Karpas-422 (cell line): Measurements from ENCODE around the gene RBM26. TPM values are rescaled to one million over a fixed set of nuclear protein-coding genes. Genes with fewer than 3 reads are reported as not detected.

Experiments
- DNase-seq: peaks from one replicate; pipeline ENCODE4 v3.0.0-alpha.2; 2015
- H2AFZ ChIP-seq: fragments of 200-600 bp; sonication (generic); 2 replicates; pipeline ENCODE4 v1.6.1; 2014; ENCODE audit warnings: antibody characterized with exemption, low read length, mixed read lengths
- H3K27ac ChIP-seq: fragments of 200-600 bp; sonication (generic); 2 replicates; pipeline ENCODE4 v1.5.1; 2014; ENCODE audit warnings: mild to moderate bottlenecking, low read length, moderate library complexity
- H3K27me3 ChIP-seq: fragments of 200-600 bp; sonication (generic); 2 replicates; pipeline ENCODE4 v1.6.1; 2014; ENCODE audit warnings: low read length, mixed read lengths
- H3K36me3 ChIP-seq: fragments of 200-600 bp; sonication (generic); 2 replicates; pipeline ENCODE4 v1.6.1; 2014; ENCODE audit warnings: low read length, mixed read lengths; ENCODE audit not compliant: insufficient read depth
- H3K4me1 ChIP-seq: fragments of 200-600 bp; sonication (generic); 2 replicates; pipeline ENCODE4 v1.6.1; 2014; ENCODE audit warnings: mild to moderate bottlenecking, low read length, mixed read lengths
- H3K4me2 ChIP-seq: fragments of 200-600 bp; sonication (generic); 2 replicates; pipeline ENCODE4 v1.6.1; 2014; ENCODE audit warnings: low read length, low read depth, mild to moderate bottlenecking; ENCODE audit not compliant: poor library complexity, severe bottlenecking
- H3K4me3 ChIP-seq: fragments of 200-600 bp; sonication (generic); 2 replicates; pipeline ENCODE4 v1.5.1; 2014; ENCODE audit warnings: mild to moderate bottlenecking, antibody characterized with exemption, low read length, mixed read lengths
- H3K79me2 ChIP-seq: fragments of 200-600 bp; sonication (generic); 2 replicates; pipeline ENCODE4 v1.6.1; 2014; ENCODE audit warnings: mild to moderate bottlenecking, low read length, mixed read lengths
- H3K9ac ChIP-seq: fragments of 200-600 bp; sonication (generic); 2 replicates; pipeline ENCODE4 v1.6.0; 2014; ENCODE audit warnings: low read length
- H3K9me2 ChIP-seq: fragments of 200-600 bp; sonication (generic), shearing (Covaris generic); replicated peaks from 2 replicates; pipeline ENCODE4 v1.6.0; 2014; ENCODE audit warnings: mild to moderate bottlenecking, low read length, moderate library complexity; ENCODE audit not compliant: insufficient read depth
- H3K9me3 ChIP-seq: fragments of 300-700, 200-600 bp; sonication (generic); 2 replicates; pipeline ENCODE4 v1.6.1; 2014; ENCODE audit warnings: low read length, mixed read lengths
- H4K20me1 ChIP-seq: fragments of 200-600 bp; sonication (generic); 2 replicates; pipeline ENCODE4 v1.6.1; 2014; ENCODE audit warnings: mild to moderate bottlenecking, antibody characterized with exemption, low read length, low read depth; ENCODE audit not compliant: insufficient read depth
- total RNA-seq: library from RNA; depleted of rRNA; stranded (reverse); fragments of >200 nt; shearing (Covaris generic); gene quantifications from 2 replicates; pipeline ENCODE4 v1.2.3, GENCODE V29; 2014; ENCODE audit warnings: low replicate concordance

RBM26 gene
- total RNA-seq, 1 experiment from 2014 or later: 55.4 TPM

DNA sequence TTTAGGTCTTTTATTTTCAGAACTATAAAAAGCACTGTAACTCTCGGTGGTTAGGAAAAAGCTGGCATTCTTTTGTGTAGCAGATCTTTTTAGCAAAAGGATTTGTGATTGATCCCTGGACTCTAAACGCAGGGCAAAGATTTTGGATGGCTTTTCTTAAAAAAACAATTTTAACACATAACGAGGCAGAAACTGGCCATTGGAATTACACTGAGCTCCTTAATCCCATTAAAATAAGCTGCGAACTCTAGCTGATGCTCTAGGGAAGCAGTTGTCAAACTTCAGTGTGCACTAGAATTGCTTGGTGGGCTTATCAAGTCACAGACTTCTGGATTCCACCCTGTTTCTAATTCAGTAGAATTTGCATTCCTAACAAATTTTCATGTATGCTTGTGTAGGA lies 41.1 kb upstream of the RBM26 start:
- Histone ChIP-seq H3K27me3 (no peaks in the 10 kb centered on the region), H4K20me1 (no peaks in the 10 kb centered on the region), H3K27ac (no peak overlapping the region), H3K9ac (no peak overlapping the region), H3K9me3 (no peaks in the 10 kb centered on the region), H3K4me1 (peaks cover 6% of the 10 kb centered on the region), H3K4me2 (no peak overlapping the region), H3K4me3 (no peak overlapping the region), H3K9me2 (no peaks in the 10 kb centered on the region), H2AFZ (no peak overlapping the region), H3K36me3 (no peaks in the 10 kb centered on the region), H3K79me2 (no peaks in the 10 kb centered on the region)
- no peak for DNase-seq

DNA sequence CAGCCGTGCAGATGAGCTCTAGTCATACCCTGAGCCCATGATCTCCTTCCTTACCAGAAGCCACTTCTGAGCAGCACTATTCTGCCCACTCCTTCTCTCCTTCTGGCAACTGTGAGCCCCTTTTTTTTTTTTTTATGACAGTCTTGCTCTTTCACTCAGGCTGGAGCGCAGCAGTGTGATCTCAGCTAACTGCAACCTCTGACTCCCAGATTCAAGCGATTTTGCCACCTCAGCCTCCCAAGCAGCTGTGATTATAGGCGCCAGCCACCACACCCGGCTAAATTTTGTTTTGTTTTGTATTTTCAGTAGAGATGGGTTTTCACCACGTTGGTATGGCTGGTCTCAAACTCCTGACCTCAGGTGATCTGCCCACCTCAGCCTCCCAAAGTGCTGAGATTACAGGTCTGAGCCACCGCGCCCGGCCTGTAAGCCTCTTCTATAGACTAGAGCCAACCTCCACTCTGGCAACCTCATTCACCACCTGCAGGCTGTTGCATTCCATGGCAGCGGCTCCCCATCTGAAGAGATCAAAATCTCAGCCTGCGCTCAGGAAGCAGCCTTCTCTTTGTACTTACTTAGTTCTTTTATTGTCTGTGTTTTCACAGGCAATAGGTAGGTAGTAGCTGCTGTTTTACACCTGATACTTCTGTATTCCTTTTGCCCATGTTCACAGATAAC lies 40.1 kb upstream of the RBM26 start:
- no peak overlapping the region for H3K9ac ChIP-seq
- H3K36me3 ChIP-seq: no peaks in the 10 kb centered on the region
- H3K4me1 ChIP-seq: peaks cover 6% of the 10 kb centered on the region
- H3K4me2 ChIP-seq: no peak overlapping the region
- no peaks in the 10 kb centered on the region for H3K27me3 ChIP-seq
- H3K27ac ChIP-seq: no peak overlapping the region
- no peak for DNase-seq
- H3K9me3 ChIP-seq: no peaks in the 10 kb centered on the region
- no peak overlapping the region for H3K4me3 ChIP-seq
- H4K20me1 ChIP-seq: no peaks in the 10 kb centered on the region
- H3K9me2 ChIP-seq: no peaks in the 10 kb centered on the region
- no peaks in the 10 kb centered on the region for H3K79me2 ChIP-seq
- H2AFZ ChIP-seq: no peak overlapping the region

DNA sequence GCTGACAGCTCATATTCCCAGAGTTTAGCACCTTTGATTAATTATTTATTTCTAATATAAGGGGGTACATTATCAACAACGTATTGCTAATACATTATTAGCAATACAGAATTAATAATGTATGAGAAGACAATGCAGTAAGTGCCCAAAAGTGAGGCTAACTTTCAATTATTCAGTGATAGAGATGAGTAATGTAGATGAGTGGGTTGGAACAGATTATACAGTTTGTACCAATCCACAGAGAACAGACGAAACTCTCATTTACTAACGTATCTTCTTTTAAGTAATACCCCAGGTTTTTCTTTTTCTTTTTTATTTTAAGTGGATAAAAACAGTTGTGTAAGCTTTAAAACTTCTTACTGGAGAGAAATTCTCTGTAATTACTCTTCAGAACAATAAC lies 36.7 kb upstream of the RBM26 start:
- no peak overlapping the region for H3K4me3 ChIP-seq
- H2AFZ ChIP-seq: no peak overlapping the region
- H3K9ac ChIP-seq: no peak overlapping the region
- H3K9me3 ChIP-seq: no peaks in the 10 kb centered on the region
- no peaks in the 10 kb centered on the region for H3K36me3 ChIP-seq
- H4K20me1 ChIP-seq: no peaks in the 10 kb centered on the region
- no peak overlapping the region for H3K4me2 ChIP-seq
- H3K27me3 ChIP-seq: no peaks in the 10 kb centered on the region
- no peak for DNase-seq
- H3K79me2 ChIP-seq: no peaks in the 10 kb centered on the region
- no peaks in the 10 kb centered on the region for H3K9me2 ChIP-seq
- H3K27ac ChIP-seq: no peak overlapping the region
- no peaks in the 10 kb centered on the region for H3K4me1 ChIP-seq

DNA sequence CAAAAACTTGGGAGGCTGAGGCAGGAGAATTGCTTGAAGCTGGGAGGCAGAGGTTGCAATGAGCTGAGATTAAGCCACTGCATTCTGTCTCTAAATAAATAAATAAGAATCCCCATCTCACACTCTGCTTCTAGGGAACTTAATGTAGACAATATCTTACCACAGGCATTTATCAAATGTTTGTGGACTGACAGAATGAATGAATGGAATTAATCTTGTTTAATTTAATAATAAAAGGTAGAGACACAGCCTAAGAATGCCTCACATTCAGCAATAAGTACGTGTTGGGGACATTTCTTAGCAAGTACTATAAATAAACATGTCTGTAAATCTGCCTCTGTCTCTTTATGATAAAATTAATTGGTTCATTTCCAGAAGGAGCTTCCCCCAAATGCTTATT lies 36.2 kb upstream of the RBM26 start:
- no peaks in the 10 kb centered on the region for H3K27me3 ChIP-seq
- H4K20me1 ChIP-seq: no peaks in the 10 kb centered on the region
- H3K4me3 ChIP-seq: no peak overlapping the region
- H3K79me2 ChIP-seq: no peaks in the 10 kb centered on the region
- no peak overlapping the region for H3K4me2 ChIP-seq
- H3K9me2 ChIP-seq: no peaks in the 10 kb centered on the region
- H3K27ac ChIP-seq: no peak overlapping the region
- no peak for DNase-seq
- H2AFZ ChIP-seq: no peak overlapping the region
- no peak overlapping the region for H3K9ac ChIP-seq
- H3K36me3 ChIP-seq: no peaks in the 10 kb centered on the region
- no peaks in the 10 kb centered on the region for H3K9me3 ChIP-seq
- no peaks in the 10 kb centered on the region for H3K4me1 ChIP-seq

DNA sequence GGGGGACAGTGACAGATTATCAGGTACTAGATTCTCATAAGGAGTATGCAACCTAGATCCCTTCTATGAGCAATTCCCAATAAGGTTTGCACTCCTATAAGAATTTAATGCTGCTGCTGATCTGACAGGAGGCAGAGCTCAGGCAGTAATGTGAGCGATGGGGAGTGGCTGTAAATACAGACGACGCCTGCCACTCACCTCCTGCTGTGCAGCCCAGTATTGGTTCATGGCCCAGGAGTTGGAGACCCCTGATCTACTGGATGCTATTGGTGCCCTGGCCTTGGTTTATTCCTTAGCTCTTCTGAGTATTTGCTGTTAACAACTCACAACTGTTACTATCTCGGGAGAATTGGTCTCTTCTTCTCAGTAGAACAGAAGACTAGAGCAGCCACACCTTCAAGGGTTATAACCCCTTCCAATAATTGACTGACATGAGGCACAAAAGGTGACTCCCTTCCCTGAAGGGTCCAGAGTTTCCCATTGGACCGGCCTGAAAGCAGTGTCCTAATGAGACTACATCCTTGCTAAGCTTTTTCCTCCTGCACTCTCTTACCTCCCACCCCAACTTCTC lies 35.0 kb upstream of the RBM26 start:
- Histone ChIP-seq H3K36me3 (no peaks in the 10 kb centered on the region), H3K27me3 (no peaks in the 10 kb centered on the region), H3K9me3 (no peaks in the 10 kb centered on the region), H3K79me2 (no peaks in the 10 kb centered on the region), H3K4me3 (no peak overlapping the region), H3K9me2 (no peaks in the 10 kb centered on the region), H2AFZ (no peak overlapping the region), H3K4me1 (no peaks in the 10 kb centered on the region), H4K20me1 (no peaks in the 10 kb centered on the region), H3K9ac (no peak overlapping the region), H3K27ac (no peak overlapping the region), H3K4me2 (no peak overlapping the region)
- DNase-seq: no peak

DNA sequence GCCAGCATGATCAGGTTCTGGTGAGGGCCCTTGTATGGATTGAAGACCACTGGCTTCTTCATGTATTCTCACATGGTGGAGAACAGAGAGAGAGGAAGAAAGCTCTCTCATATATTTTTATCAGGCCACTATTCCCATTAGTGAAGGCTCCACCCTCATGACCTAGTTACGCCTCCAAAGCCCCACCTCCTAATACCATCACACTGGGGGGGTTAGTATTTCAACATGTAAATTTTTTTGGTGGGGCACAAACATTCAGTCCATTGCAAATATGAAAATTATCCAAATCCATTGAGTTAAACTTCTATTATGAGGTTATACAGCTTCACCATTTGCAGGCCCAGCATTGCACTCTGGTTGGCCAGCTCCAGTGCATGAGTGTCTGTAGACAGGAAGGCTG lies 33.2 kb upstream of the RBM26 start:
- Histone ChIP-seq H4K20me1 (no peaks in the 10 kb centered on the region), H3K9me3 (no peaks in the 10 kb centered on the region), H3K9me2 (no peaks in the 10 kb centered on the region), H3K27me3 (no peaks in the 10 kb centered on the region), H3K27ac (no peak overlapping the region), H3K79me2 (no peaks in the 10 kb centered on the region), H3K36me3 (no peaks in the 10 kb centered on the region), H2AFZ (no peak overlapping the region), H3K9ac (no peak overlapping the region), H3K4me1 (no peaks in the 10 kb centered on the region), H3K4me3 (no peak overlapping the region), H3K4me2 (no peak overlapping the region)
- no peak for DNase-seq

DNA sequence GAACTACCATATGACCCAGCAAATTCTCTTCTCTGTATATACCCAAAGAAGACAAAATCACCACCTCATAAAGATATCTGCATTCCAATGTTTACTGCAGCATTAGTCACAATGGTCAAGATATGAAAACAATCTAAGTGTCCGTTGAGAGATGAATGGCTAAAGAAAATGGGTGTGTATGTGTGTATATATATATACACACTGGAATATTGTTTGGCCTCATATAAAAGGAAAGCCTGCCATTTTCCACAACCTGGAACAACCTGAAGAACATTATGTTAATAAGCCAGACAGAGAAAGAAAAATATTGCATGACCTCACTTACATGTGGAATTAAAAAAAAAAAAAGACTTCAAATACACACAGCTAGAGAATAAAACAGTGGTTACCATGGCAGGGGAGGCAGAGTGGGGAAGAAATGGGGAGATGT lies 29.5 kb upstream of the RBM26 start:
- Histone ChIP-seq H3K27ac (no peak overlapping the region), H3K4me1 (no peaks in the 10 kb centered on the region), H3K79me2 (no peaks in the 10 kb centered on the region), H3K9me3 (no peaks in the 10 kb centered on the region), H3K9ac (no peak overlapping the region), H3K4me2 (no peak overlapping the region), H3K36me3 (no peaks in the 10 kb centered on the region), H3K27me3 (no peaks in the 10 kb centered on the region), H3K9me2 (no peaks in the 10 kb centered on the region), H3K4me3 (no peak overlapping the region), H4K20me1 (no peaks in the 10 kb centered on the region), H2AFZ (no peak overlapping the region)
- DNase-seq: no peak

DNA sequence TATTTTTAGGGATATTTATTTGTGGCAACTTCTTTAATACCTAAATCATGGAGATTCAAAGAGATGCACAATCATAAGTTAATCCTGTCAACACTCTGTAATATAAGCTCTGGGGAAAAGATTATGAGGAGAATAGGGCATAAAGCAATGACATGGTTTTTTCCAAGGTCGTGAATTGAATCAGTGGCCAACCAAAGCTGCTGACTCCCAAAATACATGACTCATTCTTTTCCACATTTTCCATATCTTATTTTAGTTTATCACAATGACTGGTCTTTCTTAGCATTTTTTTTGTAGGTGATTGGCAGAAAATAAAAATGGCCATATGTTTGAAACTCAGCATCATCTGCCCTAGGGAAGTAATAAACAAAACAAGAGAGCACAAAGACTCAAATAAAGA lies 28.5 kb upstream of the RBM26 start:
- Histone ChIP-seq H3K9me2 (no peaks in the 10 kb centered on the region), H3K79me2 (no peaks in the 10 kb centered on the region), H3K27me3 (no peaks in the 10 kb centered on the region), H3K27ac (no peak overlapping the region), H3K4me1 (no peaks in the 10 kb centered on the region), H3K4me2 (no peak overlapping the region), H3K9me3 (no peaks in the 10 kb centered on the region), H3K9ac (no peak overlapping the region), H3K4me3 (no peak overlapping the region), H2AFZ (no peak overlapping the region), H3K36me3 (no peaks in the 10 kb centered on the region), H4K20me1 (no peaks in the 10 kb centered on the region)
- DNase-seq: no peak
